ENCODE data around the gene DNAH14. TPM values are rescaled to one million over a fixed set of nuclear protein-coding genes. Genes with fewer than 3 reads are reported as not detected.
A peak's percentile ranks its signal among the peaks of the same experiment; 100 is the strongest.

The DNAH14 gene
- total and polyA plus RNA-seq, 9 of the 15 experiments (the other 6 are each of a cell fraction or from before 2014, with no cell fraction given) = 58.4 to 142 (median 98.4) TPM

DNA sequence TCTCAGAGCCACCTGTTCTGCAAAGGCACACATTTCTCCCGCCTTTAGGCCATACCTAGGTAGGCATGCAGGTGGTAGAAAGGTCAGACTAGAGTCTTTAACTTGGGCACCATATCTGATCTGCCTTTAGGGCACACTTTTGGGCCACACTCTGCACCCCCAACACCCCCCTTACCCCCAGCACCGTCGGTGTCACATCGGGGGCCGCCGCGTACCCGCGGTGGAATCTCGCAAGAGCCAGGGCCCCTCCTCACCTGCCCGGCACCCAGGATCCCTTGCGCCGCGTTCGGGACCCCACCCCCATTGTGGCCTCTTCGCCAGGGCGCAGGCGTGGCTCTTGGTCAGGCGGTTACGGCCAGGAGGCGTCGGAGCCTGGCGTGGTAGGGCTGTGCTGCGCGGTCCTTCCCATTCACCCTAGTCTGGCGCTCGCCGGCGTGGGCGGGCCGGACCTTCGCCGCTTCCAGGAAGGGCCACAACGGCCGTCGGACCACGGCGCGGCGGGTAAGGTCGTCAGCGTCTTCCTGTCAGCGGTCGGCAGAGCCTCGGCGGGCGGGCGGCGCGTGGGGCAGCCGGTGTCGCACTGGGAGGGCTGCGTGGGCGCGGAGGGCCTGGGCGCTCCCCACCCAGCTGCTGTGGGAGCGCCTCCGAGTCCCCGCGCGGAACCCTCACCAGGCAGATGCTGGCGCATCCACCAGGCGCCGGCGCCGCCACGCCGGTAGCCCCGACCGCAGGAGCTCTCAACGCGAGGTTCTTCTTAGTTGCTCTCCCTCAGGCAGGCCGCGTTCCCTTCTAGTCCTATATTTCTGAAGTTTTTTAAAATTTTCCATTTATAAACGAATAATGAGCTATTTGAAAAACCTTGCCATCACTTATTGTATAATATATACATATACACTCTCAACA lies at the start of gene DNAH14 (continued):
- TF ChIP-seq, protein P1, sequence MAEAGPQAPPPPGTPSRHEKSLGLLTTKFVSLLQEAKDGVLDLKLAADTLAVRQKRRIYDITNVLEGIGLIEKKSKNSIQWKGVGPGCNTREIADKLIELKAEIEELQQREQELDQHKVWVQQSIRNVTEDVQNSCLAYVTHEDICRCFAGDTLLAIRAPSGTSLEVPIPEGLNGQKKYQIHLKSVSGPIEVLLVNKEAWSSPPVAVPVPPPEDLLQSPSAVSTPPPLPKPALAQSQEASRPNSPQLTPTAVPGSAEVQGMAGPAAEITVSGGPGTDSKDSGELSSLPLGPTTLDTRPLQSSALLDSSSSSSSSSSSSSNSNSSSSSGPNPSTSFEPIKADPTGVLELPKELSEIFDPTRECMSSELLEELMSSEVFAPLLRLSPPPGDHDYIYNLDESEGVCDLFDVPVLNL (CRISPR knock-in tag; IDR thresholded peaks at IDR 0.05; ENCODE audit: low read depth) = no peak; the same call in 1 of the 2 replicates
- TF ChIP-seq, protein P2, sequence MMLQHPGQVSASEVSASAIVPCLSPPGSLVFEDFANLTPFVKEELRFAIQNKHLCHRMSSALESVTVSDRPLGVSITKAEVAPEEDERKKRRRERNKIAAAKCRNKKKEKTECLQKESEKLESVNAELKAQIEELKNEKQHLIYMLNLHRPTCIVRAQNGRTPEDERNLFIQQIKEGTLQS (IDR thresholded peaks at IDR 0.05) = no peak
- TF ChIP-seq, protein P2 (CRISPR knock-in tag; conservative IDR thresholded peaks at IDR 0.05) = peak; percentile 43; the same call in 1 of the 2 replicates
- TF ChIP-seq ZC3H8 (IDR thresholded peaks at IDR 0.05) (no peak), PTTG1 (tag; IDR thresholded peaks at IDR 0.05; ENCODE audit: low read depth) (no peak), TRIM24 (IDR thresholded peaks at IDR 0.05) (peak; percentile 9 to 60; a peak in 1 of 4 replicates), NFATC3 (IDR thresholded peaks at IDR 0.05) (no peak), SNIP1 (IDR thresholded peaks at IDR 0.05; ENCODE audit: low read depth) (no peak), SIN3B (IDR thresholded peaks at IDR 0.05; ENCODE audit: low read depth) (peak; percentile 52; the same call in 1 of the 2 replicates), CAMTA2 (CRISPR knock-in tag; conservative IDR thresholded peaks at IDR 0.05) (no peak), ZNF143 (CRISPR knock-in tag; IDR thresholded peaks at IDR 0.05) (peak; percentile 82), POLR2A (conservative IDR thresholded peaks at IDR 0.05) (peak; percentile 93), ZNF77 (CRISPR knock-in tag; IDR thresholded peaks at IDR 0.05) (no peak), SP2 (IDR thresholded peaks at IDR 0.05; ENCODE audit: extremely low read depth, low read depth, low read length, poor library complexity, severe bottlenecking) (no peak), ZFPM2 (CRISPR knock-in tag; IDR thresholded peaks at IDR 0.05) (no peak), NUFIP1 (IDR thresholded peaks at IDR 0.05; ENCODE audit: partially characterized antibody) (no peak), TCF3 (CRISPR knock-in tag; IDR thresholded peaks at IDR 0.05) (peak; percentile 5; the same call in 1 of the 2 replicates), ELF2 (CRISPR knock-in tag; IDR thresholded peaks at IDR 0.05) (peak; percentile 63; the same call in 1 of the 2 replicates), ZNF12 (CRISPR knock-in tag; IDR thresholded peaks at IDR 0.05) (no peak), RCOR1 (IDR thresholded peaks at IDR 0.05; ENCODE audit: borderline replicate concordance in 1 of 2, low read depth in 2 of 2, low read length in 2 of 2) (0 out of 4 replicates have a peak, but pooled peaks of 1 of the 2 experiments have one; percentile 47)
- TF ChIP-seq, protein P3, sequence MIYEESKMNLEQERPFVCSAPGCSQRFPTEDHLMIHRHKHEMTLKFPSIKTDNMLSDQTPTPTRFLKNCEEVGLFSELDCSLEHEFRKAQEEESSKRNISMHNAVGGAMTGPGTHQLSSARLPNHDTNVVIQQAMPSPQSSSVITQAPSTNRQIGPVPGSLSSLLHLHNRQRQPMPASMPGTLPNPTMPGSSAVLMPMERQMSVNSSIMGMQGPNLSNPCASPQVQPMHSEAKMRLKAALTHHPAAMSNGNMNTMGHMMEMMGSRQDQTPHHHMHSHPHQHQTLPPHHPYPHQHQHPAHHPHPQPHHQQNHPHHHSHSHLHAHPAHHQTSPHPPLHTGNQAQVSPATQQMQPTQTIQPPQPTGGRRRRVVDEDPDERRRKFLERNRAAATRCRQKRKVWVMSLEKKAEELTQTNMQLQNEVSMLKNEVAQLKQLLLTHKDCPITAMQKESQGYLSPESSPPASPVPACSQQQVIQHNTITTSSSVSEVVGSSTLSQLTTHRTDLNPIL (CRISPR knock-in tag; IDR thresholded peaks at IDR 0.05) = 0 out of 2 replicates have a peak, but pooled peaks have one; percentile 2
- TF ChIP-seq, protein P4, sequence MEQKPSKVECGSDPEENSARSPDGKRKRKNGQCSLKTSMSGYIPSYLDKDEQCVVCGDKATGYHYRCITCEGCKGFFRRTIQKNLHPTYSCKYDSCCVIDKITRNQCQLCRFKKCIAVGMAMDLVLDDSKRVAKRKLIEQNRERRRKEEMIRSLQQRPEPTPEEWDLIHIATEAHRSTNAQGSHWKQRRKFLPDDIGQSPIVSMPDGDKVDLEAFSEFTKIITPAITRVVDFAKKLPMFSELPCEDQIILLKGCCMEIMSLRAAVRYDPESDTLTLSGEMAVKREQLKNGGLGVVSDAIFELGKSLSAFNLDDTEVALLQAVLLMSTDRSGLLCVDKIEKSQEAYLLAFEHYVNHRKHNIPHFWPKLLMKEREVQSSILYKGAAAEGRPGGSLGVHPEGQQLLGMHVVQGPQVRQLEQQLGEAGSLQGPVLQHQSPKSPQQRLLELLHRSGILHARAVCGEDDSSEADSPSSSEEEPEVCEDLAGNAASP (IDR thresholded peaks at IDR 0.05) = no peak
- TF ChIP-seq, protein P5, sequence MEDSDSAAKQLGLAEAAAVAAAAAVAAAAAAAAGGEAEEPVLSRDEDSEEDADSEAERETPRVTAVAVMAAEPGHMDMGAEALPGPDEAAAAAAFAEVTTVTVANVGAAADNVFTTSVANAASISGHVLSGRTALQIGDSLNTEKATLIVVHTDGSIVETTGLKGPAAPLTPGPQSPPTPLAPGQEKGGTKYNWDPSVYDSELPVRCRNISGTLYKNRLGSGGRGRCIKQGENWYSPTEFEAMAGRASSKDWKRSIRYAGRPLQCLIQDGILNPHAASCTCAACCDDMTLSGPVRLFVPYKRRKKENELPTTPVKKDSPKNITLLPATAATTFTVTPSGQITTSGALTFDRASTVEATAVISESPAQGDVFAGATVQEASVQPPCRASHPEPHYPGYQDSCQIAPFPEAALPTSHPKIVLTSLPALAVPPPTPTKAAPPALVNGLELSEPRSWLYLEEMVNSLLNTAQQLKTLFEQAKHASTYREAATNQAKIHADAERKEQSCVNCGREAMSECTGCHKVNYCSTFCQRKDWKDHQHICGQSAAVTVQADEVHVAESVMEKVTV (CRISPR knock-in tag; IDR thresholded peaks at IDR 0.05) = no peak

All from K562 (cell line).